Heart left ventricle (tissue), 13 donors: Measurements from ENCODE around the gene CFAP54.

Experiments used
- POLR2A ChIP-seq, 2 donors: fragments of 450-650 bp; IDR thresholded peaks; one replicate each; pipeline ENCODE4 v1.6.1; 2017; ENCODE audit warnings: antibody characterized with exemption in 2 of 2, mild to moderate bottlenecking in 2 of 2, moderate library complexity in 2 of 2
- TF ChIP-seq, protein P1 (sequence below), 12 donors: fragments of 200-600 bp; sonication (generic) in 4 of 12; IDR thresholded peaks; one replicate each; pipeline versions ENCODE4 v1.5.0 to v1.8.0; 2018 to 2022; ENCODE audit warnings: antibody characterized with exemption in 12 of 12, mild to moderate bottlenecking in 5 of 12
- donor health status: ischemic (EF 13 %, LVEDD 7.1; RV severe dilation, severe dysfunction).
- donor health status: DM: no; HTN: yes; CAD: no.
- donor health status: DM: no; HTN: no; CAD: no.
- donor health status: ischemic (EF 25% LVEDD 6.9; RV normal size, moderate dysfunction).
- donor health status: ischemic (EF 25% LVEDD 5.7; RV mildly dilated, moderate dysfunction).
- donor health status: ischemic (EF 35%, LVEDD 5.7; RV mildly dilated, moderate dysfunction).
- donor health status: nonischemic (EF 11% LVEDD 7.7; RV severe dilation, severe dysfunction).
- donor health status: DM: yes; HTN: yes; CAD: no.
- donor health status: PGD.
- donor health status: ischemic (EF 29% LVEDD 5.4; RV normal size, mild dysfunction).
- donor health status: nonischemic (EF 23%, LVEDD 6.1; RV moderate dilation, normal function).

DNA sequence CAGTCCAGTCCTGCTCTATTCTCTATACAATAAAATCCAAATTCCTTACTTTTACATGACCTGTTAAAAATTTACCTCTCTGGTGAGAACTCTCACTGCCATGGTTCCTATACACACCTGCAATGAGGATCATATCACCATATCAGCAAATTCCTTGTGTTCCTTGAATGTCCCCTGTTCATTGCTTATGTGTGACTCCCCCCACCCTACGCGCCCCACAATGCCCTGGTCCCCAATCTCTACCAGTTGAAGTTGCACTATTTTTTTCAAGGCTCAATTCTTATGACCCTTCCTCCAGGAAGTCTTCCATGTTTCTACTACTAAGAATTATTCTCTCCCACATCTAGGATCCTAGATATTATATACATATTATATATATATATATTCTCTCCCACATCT is 335.5 kb downstream of the CFAP54 start:
- TF ChIP-seq, protein P1, sequence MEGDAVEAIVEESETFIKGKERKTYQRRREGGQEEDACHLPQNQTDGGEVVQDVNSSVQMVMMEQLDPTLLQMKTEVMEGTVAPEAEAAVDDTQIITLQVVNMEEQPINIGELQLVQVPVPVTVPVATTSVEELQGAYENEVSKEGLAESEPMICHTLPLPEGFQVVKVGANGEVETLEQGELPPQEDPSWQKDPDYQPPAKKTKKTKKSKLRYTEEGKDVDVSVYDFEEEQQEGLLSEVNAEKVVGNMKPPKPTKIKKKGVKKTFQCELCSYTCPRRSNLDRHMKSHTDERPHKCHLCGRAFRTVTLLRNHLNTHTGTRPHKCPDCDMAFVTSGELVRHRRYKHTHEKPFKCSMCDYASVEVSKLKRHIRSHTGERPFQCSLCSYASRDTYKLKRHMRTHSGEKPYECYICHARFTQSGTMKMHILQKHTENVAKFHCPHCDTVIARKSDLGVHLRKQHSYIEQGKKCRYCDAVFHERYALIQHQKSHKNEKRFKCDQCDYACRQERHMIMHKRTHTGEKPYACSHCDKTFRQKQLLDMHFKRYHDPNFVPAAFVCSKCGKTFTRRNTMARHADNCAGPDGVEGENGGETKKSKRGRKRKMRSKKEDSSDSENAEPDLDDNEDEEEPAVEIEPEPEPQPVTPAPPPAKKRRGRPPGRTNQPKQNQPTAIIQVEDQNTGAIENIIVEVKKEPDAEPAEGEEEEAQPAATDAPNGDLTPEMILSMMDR (IDR thresholded peaks at IDR 0.05) = no peak
- no peak for TF ChIP-seq POLR2A (IDR thresholded peaks at IDR 0.05)
